Parathyroid adenoma (tissue), 2 donors: ENCODE data around the gene VILL.
A peak's percentile ranks its signal among the peaks of the same experiment; 100 is the strongest.

ENCODE experiments used
- H2AFZ ChIP-seq: fragments of 300-600 bp; sonication (generic); one replicate; pipeline ENCODE4 v1.7.0; 2017; ENCODE audit warnings: antibody characterized with exemption, mild to moderate bottlenecking
- H3K27ac ChIP-seq: fragments of 300-600 bp; sonication (generic); one replicate; pipeline ENCODE4 v1.7.0; 2017
- H3K27me3 ChIP-seq: fragments of 300-600 bp; sonication (generic); one replicate; pipeline ENCODE4 v1.7.0; 2017; ENCODE audit warnings: low read length; ENCODE audit not compliant: control insufficient read depth, insufficient read depth
- H3K36me3 ChIP-seq: fragments of 300-600 bp; sonication (generic); one replicate; pipeline ENCODE4 v1.7.0; 2017; ENCODE audit warnings: low read length; ENCODE audit not compliant: control insufficient read depth, insufficient read depth
- H3K4me1 ChIP-seq: fragments of 300-600 bp; sonication (generic); one replicate; pipeline ENCODE4 v1.7.0; 2017; ENCODE audit warnings: control low read depth
- H3K4me2 ChIP-seq: fragments of 300-600 bp; sonication (generic); one replicate; pipeline ENCODE4 v1.7.0; 2017; ENCODE audit warnings: low read length
- H3K4me3 ChIP-seq: fragments of 300-600 bp; sonication (generic); one replicate; pipeline ENCODE4 v1.7.0; 2017; ENCODE audit warnings: low read depth, low read length
- H3K79me2 ChIP-seq: fragments of 300-600 bp; sonication (generic); one replicate; pipeline ENCODE4 v1.7.0; 2017; ENCODE audit warnings: control low read depth
- H3K9ac ChIP-seq: fragments of 300-600 bp; sonication (generic); one replicate; pipeline ENCODE4 v1.7.0; 2017; ENCODE audit warnings: mild to moderate bottlenecking
- H3K9me3 ChIP-seq: fragments of 300-600 bp; sonication (generic); one replicate; pipeline ENCODE4 v1.7.0; 2017; ENCODE audit warnings: low read length; ENCODE audit not compliant: control insufficient read depth
- TF ChIP-seq, protein P1 (sequence below): fragments of 300-600 bp; sonication (generic); IDR thresholded peaks from one replicate; pipeline ENCODE4 v1.7.0; 2017; ENCODE audit warnings: antibody characterized with exemption, mild to moderate bottlenecking
- donor health status: primary hyperparathyroidism.

Gene VILL

DNA sequence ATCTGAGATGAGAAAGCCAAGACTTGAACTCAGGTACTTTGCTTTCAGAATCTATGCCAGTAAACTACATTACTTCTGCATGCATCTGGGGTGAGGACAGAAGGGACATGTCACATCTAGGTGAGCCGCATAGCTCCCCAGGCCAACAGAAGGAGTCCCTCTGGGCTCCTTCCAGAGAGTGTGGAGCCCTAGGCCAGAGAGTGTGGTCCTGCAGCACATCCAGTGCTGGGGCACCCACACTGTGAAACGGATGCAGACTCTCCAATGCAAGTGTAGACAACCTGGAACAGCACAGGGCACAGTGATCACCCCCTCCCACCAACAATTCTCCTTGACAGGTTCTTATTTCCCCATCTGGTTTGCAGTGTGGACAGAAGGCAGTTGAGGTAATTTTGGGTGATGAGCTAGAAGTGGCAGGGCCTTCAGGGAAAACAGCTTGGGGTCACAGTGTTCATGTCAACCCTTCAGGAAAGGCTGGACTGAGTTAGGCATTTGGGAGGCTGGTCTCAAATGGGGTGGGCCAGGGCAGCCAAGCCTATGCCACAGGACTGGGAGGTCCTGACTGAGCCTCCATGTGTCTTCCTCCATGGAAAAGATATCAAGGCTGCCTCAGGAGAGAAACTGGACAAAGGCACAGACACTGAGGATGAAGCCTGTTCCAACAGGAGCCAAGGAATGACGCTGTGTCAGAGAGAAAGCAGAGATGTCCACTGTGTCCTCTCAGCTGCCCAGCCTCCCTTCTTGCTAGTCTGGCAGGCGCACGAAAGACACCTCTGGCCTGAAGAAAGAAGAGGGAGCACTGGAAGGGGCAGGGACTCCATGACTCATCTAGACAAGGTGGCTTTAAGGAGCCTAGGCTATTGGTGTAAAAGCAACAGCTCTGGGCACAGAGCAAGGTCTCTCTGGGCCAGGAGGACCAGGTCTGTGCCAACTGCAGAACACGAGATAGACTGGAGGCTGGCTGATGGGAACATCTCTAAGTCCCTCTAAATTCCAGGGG lies 37.2 kb downstream of the VILL start:
- no peak overlapping the region for H3K4me3 ChIP-seq
- H2AFZ ChIP-seq: no peak overlapping the region
- H3K4me1 ChIP-seq: peaks cover 18% of the 10 kb centered on the region
- H3K9me3 ChIP-seq: no peaks in the 10 kb centered on the region
- H3K9ac ChIP-seq: no peak overlapping the region
- no peaks in the 10 kb centered on the region for H3K79me2 ChIP-seq
- H3K27ac ChIP-seq: no peak overlapping the region
- TF ChIP-seq, protein P1, sequence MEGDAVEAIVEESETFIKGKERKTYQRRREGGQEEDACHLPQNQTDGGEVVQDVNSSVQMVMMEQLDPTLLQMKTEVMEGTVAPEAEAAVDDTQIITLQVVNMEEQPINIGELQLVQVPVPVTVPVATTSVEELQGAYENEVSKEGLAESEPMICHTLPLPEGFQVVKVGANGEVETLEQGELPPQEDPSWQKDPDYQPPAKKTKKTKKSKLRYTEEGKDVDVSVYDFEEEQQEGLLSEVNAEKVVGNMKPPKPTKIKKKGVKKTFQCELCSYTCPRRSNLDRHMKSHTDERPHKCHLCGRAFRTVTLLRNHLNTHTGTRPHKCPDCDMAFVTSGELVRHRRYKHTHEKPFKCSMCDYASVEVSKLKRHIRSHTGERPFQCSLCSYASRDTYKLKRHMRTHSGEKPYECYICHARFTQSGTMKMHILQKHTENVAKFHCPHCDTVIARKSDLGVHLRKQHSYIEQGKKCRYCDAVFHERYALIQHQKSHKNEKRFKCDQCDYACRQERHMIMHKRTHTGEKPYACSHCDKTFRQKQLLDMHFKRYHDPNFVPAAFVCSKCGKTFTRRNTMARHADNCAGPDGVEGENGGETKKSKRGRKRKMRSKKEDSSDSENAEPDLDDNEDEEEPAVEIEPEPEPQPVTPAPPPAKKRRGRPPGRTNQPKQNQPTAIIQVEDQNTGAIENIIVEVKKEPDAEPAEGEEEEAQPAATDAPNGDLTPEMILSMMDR: no peak
- no peak overlapping the region for H3K4me2 ChIP-seq
- H3K27me3 ChIP-seq: no peaks in the 10 kb centered on the region
- no peaks in the 10 kb centered on the region for H3K36me3 ChIP-seq

DNA sequence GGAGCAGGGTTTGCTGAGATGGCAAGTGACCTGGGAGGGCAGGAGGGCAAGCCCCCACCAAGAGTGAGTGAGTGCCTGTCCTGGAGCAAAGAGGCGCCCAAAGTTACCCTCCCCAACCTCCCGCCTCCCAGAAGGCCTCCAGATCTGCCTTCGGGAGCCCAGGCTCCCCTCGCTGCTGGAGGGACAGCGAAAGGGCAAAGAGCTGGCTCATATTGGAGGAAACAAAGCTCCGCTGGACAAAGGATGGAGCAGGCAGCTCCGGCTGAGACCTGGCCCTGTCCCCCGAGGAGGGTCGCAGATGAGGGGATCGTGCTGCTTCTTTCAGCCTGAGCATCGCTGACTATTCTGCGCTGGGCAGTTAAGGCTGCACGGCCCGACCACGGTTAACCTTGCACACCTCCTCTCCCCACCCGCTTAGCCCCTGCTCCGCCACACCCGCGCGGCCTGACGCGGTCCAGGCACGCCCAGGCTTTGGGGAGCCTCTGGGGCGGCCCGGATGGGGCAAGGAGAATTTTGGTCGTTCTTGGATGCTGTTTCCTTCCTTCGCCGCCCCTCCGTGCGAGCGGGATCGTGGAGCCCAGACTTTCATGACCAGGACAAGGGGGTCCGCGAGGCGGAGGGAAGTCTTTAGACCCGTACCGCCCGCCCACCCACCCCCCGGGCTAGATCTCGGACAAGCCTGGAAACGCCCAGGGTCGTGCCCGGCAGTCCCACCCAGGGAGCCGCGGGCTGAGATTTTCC lies 38.2 kb downstream of the VILL start:
- H2AFZ ChIP-seq: peak overlapping the region; percentile 90
- no peak overlapping the region for H3K4me2 ChIP-seq
- no peak overlapping the region for H3K27ac ChIP-seq
- TF ChIP-seq, protein P1: no peak
- H3K4me1 ChIP-seq: peaks cover 18% of the 10 kb centered on the region
- no peaks in the 10 kb centered on the region for H3K79me2 ChIP-seq
- H3K27me3 ChIP-seq: no peaks in the 10 kb centered on the region
- no peaks in the 10 kb centered on the region for H3K9me3 ChIP-seq
- no peak overlapping the region for H3K4me3 ChIP-seq
- no peak overlapping the region for H3K9ac ChIP-seq
- H3K36me3 ChIP-seq: no peaks in the 10 kb centered on the region

DNA sequence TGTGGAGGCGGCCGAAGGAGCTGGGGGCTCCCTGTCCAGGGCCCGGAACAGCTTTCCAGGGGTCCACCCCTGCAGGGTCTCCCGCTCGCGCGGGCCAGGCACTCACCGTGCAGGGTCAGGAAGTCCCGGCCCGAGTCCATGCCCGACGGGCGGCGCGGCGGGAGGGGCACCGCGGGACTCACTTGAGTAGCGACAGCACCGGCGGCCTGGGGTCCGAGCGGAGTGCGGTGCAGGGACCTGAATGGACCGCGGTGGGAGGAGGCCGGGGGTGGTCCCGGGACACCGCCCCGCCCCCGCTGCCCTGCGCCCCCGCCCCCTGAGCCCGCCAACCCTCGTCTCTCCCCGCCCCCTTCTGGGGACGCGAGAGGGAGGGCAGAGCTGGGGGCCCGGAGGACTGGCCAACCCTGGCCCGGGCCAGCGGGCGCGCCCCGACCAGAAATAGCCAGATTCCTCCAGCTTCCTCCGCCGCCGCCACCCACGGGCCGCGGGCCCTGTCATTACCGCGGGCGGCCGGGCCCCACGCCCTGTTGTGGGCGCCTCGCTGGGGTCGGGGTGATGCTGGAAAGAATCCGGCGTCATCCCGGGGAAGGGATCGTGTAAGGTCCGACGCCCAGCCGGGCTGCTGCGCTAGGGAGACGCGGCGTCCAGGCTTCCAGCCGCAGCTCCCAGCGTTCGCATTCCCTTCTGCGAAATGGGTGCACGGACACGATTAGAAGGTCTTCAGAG lies 39.0 kb downstream of the VILL start, which contains the start of gene PLCD1:
PLCD1 (minus strand) TSS at position 243 of the 726 bp plus-strand sequence; CDS start at position 140, 103 bp downstream.
- no peaks in the 10 kb centered on the region for H3K9me3 ChIP-seq
- H3K36me3 ChIP-seq: no peaks in the 10 kb centered on the region
- H3K27ac ChIP-seq: no peak within 1 kb of the TSS
- TF ChIP-seq, protein P1: no peak
- H3K4me1 ChIP-seq: peaks cover 18% of the 10 kb centered on the region
- peak within 1 kb of the TSS; percentile 64 for H3K4me2 ChIP-seq
- H3K27me3 ChIP-seq: no peaks in the 10 kb centered on the region
- H3K79me2 ChIP-seq: no peaks in the 10 kb centered on the region
- peak within 1 kb of the TSS; percentile 90 for H2AFZ ChIP-seq
- peak within 1 kb of the TSS; percentile 30 for H3K4me3 ChIP-seq
- peak within 1 kb of the TSS; percentile 25 for H3K9ac ChIP-seq

DNA sequence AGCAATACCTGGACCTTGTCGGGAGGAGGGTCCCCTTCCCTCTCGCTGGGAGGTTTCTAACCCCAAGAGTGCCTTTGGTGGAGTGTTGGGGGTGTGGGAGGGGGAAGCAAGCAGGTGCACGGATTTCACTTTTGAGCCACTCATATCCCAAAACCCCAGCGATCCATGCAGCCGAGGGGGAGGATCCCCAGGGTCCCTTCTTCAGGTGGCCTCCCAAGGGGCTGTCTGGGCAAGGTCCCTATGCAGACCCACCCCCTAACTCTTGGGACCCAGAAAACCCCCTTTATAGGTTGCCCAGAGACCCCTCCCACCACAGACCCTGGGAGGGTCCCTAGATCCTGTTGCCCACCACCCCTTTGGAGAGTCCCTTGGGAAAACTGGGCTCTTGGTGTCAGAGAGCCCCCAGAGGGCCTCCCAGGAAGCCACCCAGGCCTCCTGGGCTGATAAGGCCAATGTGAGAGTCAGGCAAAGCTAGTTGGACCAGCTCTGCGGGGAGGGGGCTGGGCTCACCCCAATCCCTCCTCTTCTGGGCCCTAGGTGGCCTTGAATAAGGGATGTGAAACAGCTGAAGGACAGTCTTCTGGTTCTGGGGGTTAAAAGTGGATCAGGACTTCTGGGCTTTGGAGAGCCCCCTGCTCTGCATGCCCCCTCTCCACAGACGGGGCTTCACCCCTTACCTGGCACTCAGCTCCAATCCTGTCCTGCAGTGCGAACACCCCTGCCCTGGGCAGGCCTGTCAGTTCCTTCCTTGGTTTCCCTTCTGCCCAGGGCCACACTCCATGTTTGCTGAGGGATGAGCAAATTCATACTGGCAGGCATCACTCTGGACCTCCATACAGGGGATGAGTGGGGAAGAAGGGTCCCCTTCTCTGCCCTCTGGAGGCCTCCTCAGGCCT lies 39.8 kb downstream of the VILL start:
- Histone ChIP-seq H3K4me2 (peak overlapping the region; percentile 64), H3K4me1 (peaks cover 18% of the 10 kb centered on the region), H2AFZ (peak overlapping the region; percentile 90), H3K27me3 (no peaks in the 10 kb centered on the region), H3K9me3 (no peaks in the 10 kb centered on the region), H3K27ac (peak overlapping the region; percentile 27), H3K36me3 (no peaks in the 10 kb centered on the region), H3K9ac (peak overlapping the region; percentile 25), H3K4me3 (peak overlapping the region; percentile 30), H3K79me2 (no peaks in the 10 kb centered on the region)
- TF ChIP-seq, protein P1: no peak
